NK-92 (cell line): ENCODE measurements around the gene AKAP13.

ENCODE experiments used
- DNase-seq: peaks from one replicate; lab custom pipeline; 2025; ENCODE audit not compliant: unreplicated experiment; lab: John Stamatoyannopoulos, UW

Gene AKAP13

GRCh38 chr15:85497172-85497569 lies 116.8 kb downstream of the AKAP13 start:
- DNase-seq, result no peak

GRCh38 chr15:85498471-85498870 lies 118.1 kb downstream of the AKAP13 start:
- no peak for DNase-seq

- no peak for DNase-seq
Observed at GRCh38 chr15:85499371-85499887, 119.0 kb downstream of the AKAP13 start.

- no peak for DNase-seq
Observed at GRCh38 chr15:85500060-85500708, 119.8 kb downstream of the AKAP13 start.

- DNase-seq, result no peak
Observed at GRCh38 chr15:85500729-85501128, 120.3 kb downstream of the AKAP13 start.

- no peak for DNase-seq
Observed at GRCh38 chr15:85501574-85501973, 121.2 kb downstream of the AKAP13 start.

GRCh38 chr15:85503151-85503799 lies 122.9 kb downstream of the AKAP13 start:
- DNase-seq, result no peak

- no peak for DNase-seq
Observed at GRCh38 chr15:85504749-85505676, 124.6 kb downstream of the AKAP13 start.

- DNase-seq, result no peak
Observed at GRCh38 chr15:85507114-85507513, 126.7 kb downstream of the AKAP13 start.

- no peak for DNase-seq
Observed at GRCh38 chr15:85509973-85510372, 129.6 kb downstream of the AKAP13 start.

- DNase-seq, result no peak
Observed at GRCh38 chr15:85514413-85514812, 134.0 kb downstream of the AKAP13 start.

- DNase-seq, result no peak
Observed at GRCh38 chr15:85515212-85515611, 134.8 kb downstream of the AKAP13 start.

GRCh38 chr15:85517086-85517485 lies 136.7 kb downstream of the AKAP13 start:
- no peak for DNase-seq

- no peak for DNase-seq
Observed at GRCh38 chr15:85518979-85519761, 138.8 kb downstream of the AKAP13 start.

- no peak for DNase-seq
Observed at GRCh38 chr15:85520650-85521049, 140.2 kb downstream of the AKAP13 start.

- DNase-seq, result no peak
Observed at GRCh38 chr15:85523530-85523929, 143.1 kb downstream of the AKAP13 start.

GRCh38 chr15:85525755-85526154 lies 145.4 kb downstream of the AKAP13 start:
- DNase-seq, result no peak

GRCh38 chr15:85527895-85528294 lies 147.5 kb downstream of the AKAP13 start:
- no peak for DNase-seq

- no peak for DNase-seq
Observed at GRCh38 chr15:85530079-85530478, 149.7 kb downstream of the AKAP13 start.

- DNase-seq, result no peak
Observed at GRCh38 chr15:85531083-85531482, 150.7 kb downstream of the AKAP13 start.

- no peak for DNase-seq
Observed at GRCh38 chr15:85532689-85533088, 152.3 kb downstream of the AKAP13 start.
